Heart right ventricle (tissue), 16 donors: ENCODE results near the gene SNRPD3. TPM values are rescaled to one million over a fixed set of nuclear protein-coding genes. Genes with fewer than 3 reads are reported as not detected.
"Not testable (repeated sequence)": the region's sequence is repeated elsewhere in the genome, so short reads cannot be mapped to it uniquely, and the experiment has no call there.

Source experiments
- ATAC-seq, 8 donors: fragments of 200-7000 bp; cut with Tn5 transposase; one replicate each; pipeline ENCODE4 v1.9.1; 2020; ENCODE audit warnings: mild to moderate bottlenecking in 8 of 8, moderate library complexity in 8 of 8, moderate number of reproducible peaks in 1 of 8
- DNase-seq, 2 donors: peaks; one replicate each; pipeline ENCODE4 v3.0.0-alpha.2; 2020
- H3K27ac ChIP-seq, 10 donors: fragments of 200-600 bp; sonication (generic) in 2 of 10; one replicate each; pipeline versions ENCODE4 v1.5.0 to v1.8.0; 2020 to 2022; ENCODE audit warnings: mild to moderate bottlenecking in 3 of 10
- H3K27me3 ChIP-seq, 7 donors: fragments of 200-600 bp; one replicate each; pipeline ENCODE4 v1.8.0; 2021 to 2022; ENCODE audit warnings: mild to moderate bottlenecking in 2 of 7
- H3K36me3 ChIP-seq, 9 donors: fragments of 200-600 bp; sonication (generic) in 1 of 9; one replicate each; pipeline versions ENCODE4 v1.5.0 to v1.8.0; 2020 to 2022; ENCODE audit warnings: mild to moderate bottlenecking in 2 of 9
- H3K4me1 ChIP-seq, 9 donors: fragments of 200-600 bp; sonication (generic) in 1 of 9; one replicate each; pipeline versions ENCODE4 v1.5.0 to v1.8.0; 2020 to 2022; ENCODE audit warnings: mild to moderate bottlenecking in 4 of 9
- H3K4me3 ChIP-seq, 10 donors: fragments of 200-600 bp; sonication (generic) in 2 of 10; one replicate each; pipeline versions ENCODE4 v1.5.0 to v1.8.0; 2020 to 2022; ENCODE audit warnings: mild to moderate bottlenecking in 7 of 10, moderate library complexity in 2 of 10
- H3K9me3 ChIP-seq, 11 donors: fragments of 200-600 bp in 10 of 11; sonication (generic) in 2 of 11; one replicate each; pipeline versions ENCODE4 v1.5.0 to v1.8.0; 2013 to 2022; ENCODE audit warnings: mild to moderate bottlenecking in 2 of 11, control low read depth in 1 of 11, moderate library complexity in 1 of 11
- WGBS, 2 donors: extraction: QIAGEN DNeasy Blood & Tissue Kit; methylation state at CpG; one replicate each; pipeline ENCODE4 v1.1.7; 2013; ENCODE audit warnings: inconsistent platforms in 1 of 2; 5-methylcytosine and 5-hydroxymethylcytosine counted together
- intact Hi-C, 10 donors: fragments of 100-400 bp; cut with DNase I; formaldehyde crosslinking; loops; one replicate each; pipeline versions ENCODE4 v1.11.1 to v1.14.2; 2022
- polyA plus RNA-seq, 2 donors: library from polyadenylated mRNA; stranded (reverse); fragments of 200-250 nt; gene quantifications; one replicate each; pipeline ENCODE4 v1.2.3, GENCODE V29; 2013
- total RNA-seq, 10 donors: library from RNA; stranded (reverse); fragmentation: NEBNext Ultra II Directional in 3 of 10; extraction: Animal tissue kit (Norgen Biotek cat#: 25700) in 3 of 10; gene quantifications; one replicate each; pipeline versions ENCODE4 v1.2.1 to v1.2.4, GENCODE V29; 2021 to 2023
- TF ChIP-seq, protein P1 (sequence below), 9 donors: fragments of 200-600 bp; sonication (generic) in 2 of 9; IDR thresholded peaks; one replicate each; pipeline versions ENCODE4 v1.5.0 to v1.8.0; 2021 to 2022; ENCODE audit warnings: antibody characterized with exemption in 9 of 9, mild to moderate bottlenecking in 5 of 9, moderate library complexity in 1 of 9
- donor health status: Arrhythmogenic right ventricular cardiomyopathy.
- donor health status: ischemic (EF 13 %, LVEDD 7.1; RV severe dilation, severe dysfunction).
- donor health status: healthy with polysubstance abuse.
- donor health status: DM: no; HTN: yes; CAD: no.
- donor health status: DM: no; HTN: no; CAD: no.
- donor health status: ischemic (EF 25% LVEDD 6.9; RV normal size, moderate dysfunction).
- donor health status: ischemic (EF 25% LVEDD 5.7; RV mildly dilated, moderate dysfunction).
- donor health status: healthy.
- donor health status: DM: yes; HTN: yes; CAD: no.
- donor health status: Ischemic cardiomyopathy.
- donor health status: ischemic (EF 35%, LVEDD 5.7; RV mildly dilated, moderate dysfunction).
- donor health status: nonischemic (EF 11% LVEDD 7.7; RV severe dilation, severe dysfunction).
- donor health status: DM: yes; HTN: yes; CAD: no.
- donor health status: PGD.
- donor health status: ischemic (EF 29% LVEDD 5.4; RV normal size, mild dysfunction).
- donor health status: nonischemic (EF 23%, LVEDD 6.1; RV moderate dilation, normal function).

SNRPD3 gene
- total and polyA plus RNA-seq, 12 donors: 47.3 to 127 (median 74.0) TPM

DNA sequence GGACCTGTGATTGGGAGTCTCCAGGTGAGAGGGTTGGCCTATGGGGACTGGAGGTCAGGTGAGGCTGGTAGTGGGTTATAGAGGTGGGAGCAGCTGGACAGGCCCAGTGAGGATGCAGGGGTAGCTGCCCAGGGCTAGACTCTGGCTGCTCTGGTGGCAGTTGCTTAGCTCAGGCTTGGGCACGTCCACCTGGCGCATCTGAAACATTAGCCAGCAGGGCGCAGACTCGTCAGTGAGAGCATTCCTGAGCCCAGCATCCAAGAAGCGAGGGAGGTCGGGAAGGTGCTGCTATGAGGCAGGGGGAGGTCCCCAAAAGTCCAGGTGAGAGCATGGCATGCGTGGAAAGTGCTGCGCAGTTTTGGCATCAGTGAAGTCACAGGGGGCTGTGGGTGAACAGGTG, 43.7 kb downstream of the SNRPD3 start:
- H3K9me3 ChIP-seq: no peaks in the 10 kb centered on the region
- no peak overlapping the region for H3K4me3 ChIP-seq
- peaks cover 0 to 25% (median 8%) of the 10 kb centered on the region in 9 donors for H3K4me1 ChIP-seq
- no peak overlapping the region for H3K27ac ChIP-seq
- no peaks in the 10 kb centered on the region for H3K27me3 ChIP-seq
- no peak for ATAC-seq
- TF ChIP-seq, protein P1, sequence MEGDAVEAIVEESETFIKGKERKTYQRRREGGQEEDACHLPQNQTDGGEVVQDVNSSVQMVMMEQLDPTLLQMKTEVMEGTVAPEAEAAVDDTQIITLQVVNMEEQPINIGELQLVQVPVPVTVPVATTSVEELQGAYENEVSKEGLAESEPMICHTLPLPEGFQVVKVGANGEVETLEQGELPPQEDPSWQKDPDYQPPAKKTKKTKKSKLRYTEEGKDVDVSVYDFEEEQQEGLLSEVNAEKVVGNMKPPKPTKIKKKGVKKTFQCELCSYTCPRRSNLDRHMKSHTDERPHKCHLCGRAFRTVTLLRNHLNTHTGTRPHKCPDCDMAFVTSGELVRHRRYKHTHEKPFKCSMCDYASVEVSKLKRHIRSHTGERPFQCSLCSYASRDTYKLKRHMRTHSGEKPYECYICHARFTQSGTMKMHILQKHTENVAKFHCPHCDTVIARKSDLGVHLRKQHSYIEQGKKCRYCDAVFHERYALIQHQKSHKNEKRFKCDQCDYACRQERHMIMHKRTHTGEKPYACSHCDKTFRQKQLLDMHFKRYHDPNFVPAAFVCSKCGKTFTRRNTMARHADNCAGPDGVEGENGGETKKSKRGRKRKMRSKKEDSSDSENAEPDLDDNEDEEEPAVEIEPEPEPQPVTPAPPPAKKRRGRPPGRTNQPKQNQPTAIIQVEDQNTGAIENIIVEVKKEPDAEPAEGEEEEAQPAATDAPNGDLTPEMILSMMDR (IDR thresholded peaks at IDR 0.05): no peak
- WGBS, 2 donors: 82 to 92% methylated on average over 8 of the region's 8 CpGs
- intact Hi-C loops: no loop called here
- H3K36me3 ChIP-seq: no peaks in the 10 kb centered on the region
- no peak for DNase-seq

DNA sequence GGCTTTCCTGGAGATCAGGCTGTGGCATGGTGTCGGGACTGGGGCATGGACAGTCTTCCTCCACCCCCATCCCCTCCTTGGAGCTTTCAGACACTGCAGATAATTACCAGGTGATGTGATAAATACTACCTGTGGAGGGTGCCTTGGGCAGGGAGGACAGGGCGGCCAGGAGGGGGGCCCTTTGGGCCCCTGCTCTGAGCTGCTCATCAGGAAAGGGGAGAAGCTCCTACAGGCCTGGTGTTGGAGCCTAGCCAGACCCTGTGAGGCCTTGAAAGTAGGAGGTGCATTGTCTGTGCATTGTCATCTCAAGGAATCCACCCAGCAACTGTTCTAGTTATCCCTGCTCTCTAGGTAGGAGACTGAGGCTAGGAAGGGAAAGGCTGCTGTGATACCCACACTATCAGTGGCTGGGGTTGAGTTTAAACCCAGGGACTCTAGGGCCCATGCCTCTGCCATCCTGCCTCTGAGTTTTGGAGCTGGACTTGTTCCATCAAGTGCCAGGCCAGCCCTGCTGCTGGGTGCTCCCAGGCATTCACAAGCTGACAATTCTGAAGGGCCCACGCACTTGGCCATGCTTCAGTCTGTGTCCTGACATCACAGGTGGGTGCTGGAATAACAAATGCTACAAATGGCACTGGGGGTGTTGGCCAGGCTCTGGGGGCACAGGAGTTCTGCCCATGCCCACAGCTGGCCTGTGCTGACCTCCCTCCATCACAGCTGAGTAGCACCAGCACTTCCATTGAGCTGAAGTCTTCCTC, 44.3 kb downstream of the SNRPD3 start:
- intact Hi-C loops, DNase-seq, ATAC-seq, H3K36me3 ChIP-seq, H3K4me3 ChIP-seq, H3K27me3 ChIP-seq, H3K27ac ChIP-seq, H3K9me3 ChIP-seq: not testable (repeated sequence)
- peaks cover 0 to 25% (median 8%) of the 10 kb centered on the region in 9 donors for H3K4me1 ChIP-seq
- WGBS, 2 donors: 88 to 89% methylated on average over 3 of the region's 3 CpGs

DNA sequence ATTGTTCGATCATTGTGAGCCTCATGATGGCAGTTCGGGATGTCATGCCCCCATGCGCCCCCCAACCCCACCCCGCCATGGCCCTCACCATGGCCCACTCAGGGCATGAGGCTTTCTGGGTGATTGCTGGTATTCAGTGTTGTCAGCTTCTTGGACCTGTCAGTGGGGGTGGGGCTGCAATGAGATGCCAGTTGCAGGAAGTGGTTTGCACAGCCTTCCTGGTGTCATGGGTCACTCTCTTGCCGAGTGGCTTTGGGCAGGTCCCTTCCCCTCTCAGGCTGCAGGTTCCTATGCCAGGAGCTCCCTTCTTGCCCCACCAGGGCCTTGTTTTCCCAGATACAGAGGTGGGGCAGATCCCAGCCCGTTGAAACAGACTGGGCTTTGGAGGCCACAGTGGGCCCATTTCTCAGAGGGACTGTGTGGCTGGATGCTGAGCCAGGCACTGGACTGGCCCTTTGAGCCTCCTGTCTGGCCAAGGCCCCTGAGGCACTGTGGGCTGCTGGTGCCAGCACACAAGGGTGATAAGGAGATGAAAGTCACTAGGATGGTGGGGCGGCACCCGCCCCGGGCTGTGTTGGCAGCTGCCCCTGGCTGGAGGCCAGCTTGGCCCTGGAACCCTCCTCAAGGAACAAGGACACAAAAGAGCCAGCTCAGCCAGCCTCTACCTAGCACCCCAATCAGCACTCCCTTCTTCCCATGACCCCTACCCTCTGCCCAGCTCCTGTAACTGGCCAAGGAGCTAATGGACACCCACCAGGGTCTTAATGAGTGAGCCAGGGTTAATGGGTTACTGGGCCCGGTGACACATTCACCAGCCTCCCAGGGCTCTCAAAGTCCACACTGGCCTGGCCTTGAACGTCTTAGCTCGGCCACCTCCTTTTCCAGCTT, 45.7 kb downstream of the SNRPD3 start:
- peak in 1 of 2 donors; percentile 80 for DNase-seq
- Histone ChIP-seq H3K27ac (peak overlapping the region in 1 of 10 donors; percentile 27), H3K4me1 (peaks cover 0 to 25% (median 8%) of the 10 kb centered on the region in 9 donors), H3K9me3 (no peaks in the 10 kb centered on the region), H3K36me3 (no peaks in the 10 kb centered on the region), H3K4me3 (no peak overlapping the region), H3K27me3 (no peaks in the 10 kb centered on the region)
- TF ChIP-seq, protein P1 (IDR thresholded peaks at IDR 0.05): no peak
- intact Hi-C loops: no loop called here
- ATAC-seq: peak; percentile 67 to 91 (median 82)
- WGBS, 2 donors: 66 to 73% methylated on average over 12 of the region's 12 CpGs

DNA sequence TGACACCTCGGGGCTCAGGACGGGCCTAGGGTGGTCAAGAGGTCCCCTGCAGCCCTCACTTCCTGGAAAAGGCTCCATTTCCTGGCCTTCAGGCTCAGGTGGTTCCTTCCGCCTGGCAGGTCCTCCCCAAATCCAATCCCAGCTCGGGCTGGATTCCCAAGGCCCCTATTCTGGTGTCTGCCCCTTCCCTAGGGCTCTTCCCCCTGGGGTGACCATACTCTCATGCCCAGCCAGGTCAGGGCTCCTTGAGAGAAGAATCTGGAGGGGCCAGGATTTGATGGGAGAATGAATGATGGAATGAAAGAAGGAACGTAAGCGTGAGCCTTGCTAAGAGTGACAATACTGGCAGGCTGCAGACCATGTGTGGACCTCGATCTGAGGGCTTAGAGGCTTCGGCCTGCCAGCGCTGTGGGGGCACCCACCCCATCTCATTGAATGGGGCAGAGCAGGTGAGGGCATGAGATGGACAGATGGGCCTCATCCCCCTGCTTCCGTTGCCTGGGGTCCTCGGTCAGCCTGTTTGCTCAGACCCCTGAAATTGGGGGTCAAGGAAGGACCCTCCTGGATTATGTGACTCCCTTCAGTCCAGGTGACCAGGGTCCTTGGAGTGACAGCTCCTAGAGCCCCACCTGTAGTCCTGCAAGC, 46.4 kb downstream of the SNRPD3 start:
- 88 to 89% methylated on average over 11 of the region's 11 CpGs for WGBS, 2 donors
- not testable (repeated sequence) for ATAC-seq

DNA sequence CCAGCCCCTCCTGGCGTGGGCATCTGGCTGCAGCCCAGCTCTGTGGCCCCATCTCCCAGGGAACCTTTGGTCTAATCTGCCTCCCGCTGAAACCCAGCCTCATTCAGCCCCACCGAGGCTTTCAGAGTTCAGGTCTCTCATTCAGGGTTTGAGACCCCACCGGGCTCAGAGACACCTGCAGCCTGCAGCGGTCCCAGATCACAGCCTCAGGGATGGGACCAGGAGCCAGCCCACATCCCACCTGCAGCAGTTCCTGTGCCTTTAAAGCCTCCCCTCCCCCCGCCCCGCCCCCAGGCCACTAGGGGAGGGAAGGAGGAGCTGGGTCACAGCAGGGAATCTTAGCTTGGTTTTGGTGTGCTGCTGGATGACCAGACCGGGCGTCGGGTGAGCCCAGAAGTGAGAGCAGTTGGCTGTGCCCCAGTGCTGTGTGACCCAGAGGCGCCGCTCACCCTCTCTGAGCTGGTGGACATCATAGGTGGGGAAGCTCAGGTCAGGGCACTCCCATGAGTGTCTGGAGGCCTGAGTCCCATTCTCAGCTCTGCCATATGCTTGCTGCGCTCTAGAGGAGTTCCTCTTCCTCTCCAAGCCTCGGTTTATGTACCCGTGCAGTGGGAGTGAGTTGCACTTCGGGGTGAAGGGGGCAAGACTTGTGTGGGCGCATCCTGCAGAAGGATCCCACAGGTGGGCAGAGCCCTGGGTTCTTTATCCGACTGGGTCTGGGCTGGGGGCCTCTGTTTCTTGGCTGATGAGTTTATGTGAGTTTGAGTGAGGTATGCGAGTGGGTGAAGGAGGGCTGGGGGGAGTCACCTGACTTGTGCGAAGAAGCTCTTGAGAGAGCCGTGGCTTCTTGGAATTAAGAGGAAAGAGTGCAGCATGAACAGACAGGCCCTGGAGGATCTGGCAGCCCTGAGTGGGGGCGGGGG, 47.3 kb downstream of the SNRPD3 start, which contains the start of gene GGT1:
Gene GGT1, plus strand, starts transcription at position 347 of the 923 bp plus-strand sequence. CDS start 7,889 bp downstream, outside the sequence.
- H3K36me3 ChIP-seq, H3K4me3 ChIP-seq, DNase-seq, intact Hi-C loops, H3K27ac ChIP-seq, H3K27me3 ChIP-seq, ATAC-seq, H3K9me3 ChIP-seq: not testable (repeated sequence)
- H3K4me1 ChIP-seq: peaks cover 0 to 30% (median 8%) of the 10 kb centered on the region in 9 donors
- 73 to 75% methylated on average over 21 to 22 of the region's 22 CpGs for WGBS, 2 donors

More for the DNA sequence above, 46.4 kb downstream of the SNRPD3 start:
- DNase-seq, H3K9me3 ChIP-seq, H3K27ac ChIP-seq, H3K27me3 ChIP-seq, H3K36me3 ChIP-seq, intact Hi-C loops, H3K4me3 ChIP-seq: not testable (repeated sequence)
- H3K4me1 ChIP-seq: peaks cover 0 to 25% (median 8%) of the 10 kb centered on the region in 9 donors
